H9 (cell line): ENCODE measurements around the gene CLEC1B. TPM values are rescaled to one million over a fixed set of nuclear protein-coding genes. Genes with fewer than 3 reads are reported as not detected.
A peak's percentile ranks its signal among the peaks of the same experiment; 100 is the strongest.

Source experiments
- DNase-seq: peaks from one replicate; pipeline ENCODE4 v3.0.0-alpha.2; 2017
- H2AFZ ChIP-seq: one replicate; pipeline ENCODE4 v1.6.1; 2013; ENCODE audit warnings: mild to moderate bottlenecking, low read length, control low read depth, moderate library complexity
- H2AK5ac ChIP-seq: 2 replicates; pipeline ENCODE4 v1.6.1; 2013; ENCODE audit warnings: low read length, control low read depth, mixed read lengths; ENCODE audit not compliant: insufficient read length
- H2BK120ac ChIP-seq: one replicate; pipeline ENCODE4 v1.6.1; 2013; ENCODE audit warnings: low read depth, mild to moderate bottlenecking, low read length, control low read depth, inconsistent platforms; ENCODE audit not compliant: poor library complexity, severe bottlenecking
- H2BK12ac ChIP-seq: 2 replicates; pipeline ENCODE4 v1.6.1; 2013; ENCODE audit warnings: low read length, control low read depth, mixed read lengths, low read depth; ENCODE audit not compliant: insufficient read length
- H2BK15ac ChIP-seq: 2 replicates; pipeline ENCODE4 v1.6.1; 2013; ENCODE audit warnings: low read depth, low read length, control low read depth
- H2BK20ac ChIP-seq: one replicate; pipeline ENCODE4 v1.6.1; 2013; ENCODE audit warnings: low read depth, mild to moderate bottlenecking, low read length, control low read depth, inconsistent platforms; ENCODE audit not compliant: poor library complexity, severe bottlenecking
- H2BK5ac ChIP-seq: 2 replicates; pipeline ENCODE4 v1.6.1; 2013; ENCODE audit warnings: low read length, control low read depth, mixed read lengths; ENCODE audit not compliant: insufficient read length
- H3K14ac ChIP-seq: 2 replicates; pipeline ENCODE4 v1.6.1; 2013; ENCODE audit warnings: low read length, control low read depth; ENCODE audit not compliant: insufficient read depth
- H3K18ac ChIP-seq: 2 replicates; pipeline ENCODE4 v1.6.1; 2013; ENCODE audit warnings: low read depth, mild to moderate bottlenecking, mixed read lengths, low read length, control low read depth; ENCODE audit not compliant: insufficient read length
- H3K23ac ChIP-seq: 2 replicates; pipeline ENCODE4 v1.6.1; 2013; ENCODE audit warnings: low read length, control low read depth, mixed read lengths, low read depth; ENCODE audit not compliant: insufficient read length
- H3K23me2 ChIP-seq: 2 replicates; pipeline ENCODE4 v1.6.1; 2013; ENCODE audit warnings: low read depth, mild to moderate bottlenecking, mixed read lengths, low read length, control low read depth; ENCODE audit not compliant: insufficient read length, poor library complexity, severe bottlenecking
- H3K27ac ChIP-seq: 2 replicates; pipeline ENCODE4 v1.5.1; 2013; ENCODE audit warnings: low read length, control low read depth, mixed read lengths, low read depth; ENCODE audit not compliant: insufficient read length
- H3K27me3 ChIP-seq: 2 replicates; pipeline ENCODE4 v1.6.1; 2013; ENCODE audit warnings: low read length, control low read depth, inconsistent platforms; ENCODE audit not compliant: insufficient read depth
- H3K4ac ChIP-seq: 2 replicates; pipeline ENCODE4 v1.6.1; 2013; ENCODE audit warnings: low read depth, mild to moderate bottlenecking, control low read depth, inconsistent platforms, low read length, moderate library complexity
- H3K4me1 ChIP-seq: 2 replicates; pipeline ENCODE4 v1.6.1; 2013; ENCODE audit warnings: low read length, control low read depth, inconsistent platforms; ENCODE audit not compliant: insufficient read depth
- H3K4me2 ChIP-seq: 2 replicates; pipeline ENCODE4 v1.6.1; 2013; ENCODE audit warnings: low read length, control low read depth, mixed read lengths; ENCODE audit not compliant: insufficient read length, insufficient read depth
- H3K56ac ChIP-seq: 2 replicates; pipeline ENCODE4 v1.6.1; 2013; ENCODE audit warnings: low read depth, mild to moderate bottlenecking, mixed read lengths, low read length, control low read depth; ENCODE audit not compliant: insufficient read length
- H3K79me1 ChIP-seq: 2 replicates; pipeline ENCODE4 v1.6.1; 2013; ENCODE audit warnings: low read depth, mild to moderate bottlenecking, moderate library complexity, low read length, control low read depth, inconsistent platforms; ENCODE audit not compliant: insufficient read depth, poor library complexity, severe bottlenecking
- H3K79me2 ChIP-seq: 2 replicates; pipeline ENCODE4 v1.6.1; 2013; ENCODE audit warnings: low read length, control low read depth, inconsistent platforms; ENCODE audit not compliant: insufficient read depth
- H3K9ac ChIP-seq: 2 replicates; pipeline ENCODE4 v1.6.1; 2013; ENCODE audit warnings: low read length, control low read depth, mixed read lengths; ENCODE audit not compliant: insufficient read length; ENCODE audit errors: extremely low read depth
- H3K9me3 ChIP-seq: one replicate; pipeline ENCODE4 v1.6.1; 2013; ENCODE audit warnings: low read depth, low read length, inconsistent platforms; ENCODE audit not compliant: control insufficient read depth
- H3T11ph ChIP-seq: one replicate; pipeline ENCODE4 v1.6.1; 2013; ENCODE audit warnings: mild to moderate bottlenecking, low read length, control low read depth, inconsistent platforms
- H4K20me1 ChIP-seq: one replicate; pipeline ENCODE4 v1.6.1; 2013; ENCODE audit not compliant: control insufficient read depth, insufficient read length, insufficient read depth
- H4K5ac ChIP-seq: 2 replicates; pipeline ENCODE4 v1.6.1; 2013; ENCODE audit warnings: low read depth, mild to moderate bottlenecking, mixed read lengths, low read length, control low read depth; ENCODE audit not compliant: insufficient read length
- H4K8ac ChIP-seq: replicated peaks from 2 replicates; pipeline ENCODE4 v1.6.1; 2013; ENCODE audit warnings: low read length, control low read depth, mixed read lengths, low read depth; ENCODE audit not compliant: insufficient read length
- H4K91ac ChIP-seq: 2 replicates; pipeline ENCODE4 v1.6.1; 2013; ENCODE audit warnings: low read depth, mild to moderate bottlenecking, moderate library complexity, mixed read lengths, low read length, control low read depth; ENCODE audit not compliant: insufficient read length
- H3K27ac Mint-ChIP-seq, 3 experiments: 2 replicates in 2 of 3; 3 replicates in 1 of 3; pipeline ENCODE4 v1.8.0; 2020 to 2021; ENCODE audit warnings: mixed read lengths in 3 of 3, mild to moderate bottlenecking in 1 of 3, moderate library complexity in 1 of 3
- H3K27me3 Mint-ChIP-seq: 2 replicates; pipeline ENCODE4 v1.8.0; 2021; ENCODE audit warnings: low read depth, mild to moderate bottlenecking, moderate library complexity, mixed read lengths
- H3K36me3 Mint-ChIP-seq, 3 experiments: 2 replicates in 2 of 3; 3 replicates in 1 of 3; pipeline ENCODE4 v1.8.0; 2020 to 2021; ENCODE audit warnings: low read depth in 3 of 3, mixed read lengths in 3 of 3; ENCODE audit not compliant: insufficient read depth in 1 of 3
- H3K4me1 Mint-ChIP-seq, 2 experiments: 2 replicates each; pipeline ENCODE4 v1.8.0; 2020; ENCODE audit warnings: mixed read lengths in 2 of 2
- H3K4me3 Mint-ChIP-seq, 2 experiments: 2 replicates in 1 of 2; 3 replicates in 1 of 2; pipeline ENCODE4 v1.8.0; 2020 to 2021; ENCODE audit warnings: mild to moderate bottlenecking in 2 of 2, mixed read lengths in 2 of 2, moderate library complexity in 1 of 2
- H3K9me3 Mint-ChIP-seq, 2 experiments: 2 replicates in 1 of 2; 3 replicates in 1 of 2; pipeline ENCODE4 v1.8.0; 2020; ENCODE audit warnings: mild to moderate bottlenecking in 2 of 2, mixed read lengths in 2 of 2, moderate library complexity in 1 of 2
- CTCF ChIP-seq: fragments of 200-600 bp; sonication (generic); conservative IDR thresholded peaks from 3 replicates; pipeline ENCODE4 v1.8.0; 2021; ENCODE audit warnings: antibody characterized with exemption, mild to moderate bottlenecking
- WGBS: extraction: QIAGEN DNeasy Blood & Tissue Kit; methylation state at CpG from one replicate; pipeline ENCODE4 v1.1.7; 2013; ENCODE audit warnings: missing lambda C conversion rate, low lambda C conversion rate, mixed read lengths; ENCODE audit not compliant: insufficient read length; ENCODE audit errors: extremely low coverage; 5-methylcytosine and 5-hydroxymethylcytosine counted together
- total RNA-seq: library from RNA; stranded (reverse); gene quantifications from 2 replicates; pipeline ENCODE4 v1.2.1, GENCODE V29; 2021

Gene CLEC1B
- total RNA-seq, 1 experiment from 2014 or later = not detected

- H3K9ac ChIP-seq = no peak overlapping the region
- H3T11ph ChIP-seq = no peak overlapping the region
- Mint-ChIP-seq H3K27ac (peak overlapping the region in 1 of 3 experiments; percentile 22; a peak in 1 of 7 replicates), H3K27me3 (no peaks in the 10 kb centered on the region), H3K36me3 (0 out of 7 replicates have a peak, but pooled peaks cover 0 to 2% (median 0%) of the 10 kb centered on the region in 3 experiments), H3K4me3 (no peak overlapping the region), H3K9me3 (peaks cover 0 to under 1% of the 10 kb centered on the region in 2 experiments; a peak in 1 of 5 replicates), H3K4me1 (peaks cover 9% of the 10 kb centered on the region in 2 experiments)
- DNase-seq = no peak
- H3K9me3 ChIP-seq = no peaks in the 10 kb centered on the region
- H2BK120ac ChIP-seq = no peak overlapping the region
- H3K79me2 ChIP-seq = no peaks in the 10 kb centered on the region
- no peak overlapping the region for H3K4me2 ChIP-seq
- H3K18ac ChIP-seq = no peak overlapping the region
- H3K23ac ChIP-seq = no peak overlapping the region
- no peak overlapping the region for H4K5ac ChIP-seq
- no peak overlapping the region for H2AFZ ChIP-seq
- no peaks in the 10 kb centered on the region for H3K27me3 ChIP-seq
- H3K23me2 ChIP-seq = no peaks in the 10 kb centered on the region
- TF ChIP-seq CTCF = no peak
- no CpG with 5 or more reads among the region's 3 CpGs for WGBS
- no peaks in the 10 kb centered on the region for H4K20me1 ChIP-seq
- no peaks in the 10 kb centered on the region for H3K79me1 ChIP-seq
- H2AK5ac ChIP-seq = no peak overlapping the region
- H2BK5ac ChIP-seq = no peak overlapping the region
- H3K27ac ChIP-seq = no peak overlapping the region
- no peak overlapping the region for H2BK15ac ChIP-seq
- no peak overlapping the region for H3K4ac ChIP-seq
- H4K8ac ChIP-seq = no peak overlapping the region
- no peaks in the 10 kb centered on the region; the same call in 1 of the 2 replicates for H3K4me1 ChIP-seq
- no peak overlapping the region for H3K56ac ChIP-seq
- no peak overlapping the region for H2BK20ac ChIP-seq
- H2BK12ac ChIP-seq = no peak overlapping the region
- H3K14ac ChIP-seq = no peak overlapping the region
- no peak overlapping the region for H4K91ac ChIP-seq
These were observed 37.8 kb downstream of the CLEC1B start for GRCh38 chr12:9961106-9961505.
